Measurements from ENCODE around the gene RRP8. TPM values are rescaled to one million over a fixed set of nuclear protein-coding genes. Genes with fewer than 3 reads are reported as not detected.

The RRP8 gene
- total RNA-seq, 2 experiments from 2014 or later: 39.6 to 43.1 TPM

- H3K27me3 Mint-ChIP-seq: no peaks in the 10 kb centered on the region
- peaks cover 14% of the 10 kb centered on the region for H3K4me1 Mint-ChIP-seq (ENCODE audit: low read depth)
- ChIA-PET POLR2A (no interaction called here), CTCF (interaction anchor here (0.9 to 1.0 kb wide), 2 partner anchors 12 to 58 kb away, joined by 3 to 4 read pairs; partner anchors contain the start of gene MRPL17)
- intact Hi-C loops (cut with micrococcal nuclease): no loop called here
- H3K9me3 Mint-ChIP-seq: no peaks in the 10 kb centered on the region
- TF ChIP-seq CTCF (IDR thresholded peaks at IDR 0.05): no peak
- H3K27ac Mint-ChIP-seq: no peak overlapping the region
- H3K4me3 Mint-ChIP-seq: no peak overlapping the region
- ATAC-seq (no peak), DNase-seq (no peak)
- no peaks in the 10 kb centered on the region for H3K36me3 Mint-ChIP-seq (ENCODE audit: low read depth)
These were observed 21.9 kb upstream of the RRP8 start for GRCh38 chr11:6625156-6625831.

- CTCF ChIA-PET: interaction anchor here (1.4 kb wide), 1 partner anchor 11 kb away, joined by 4 read pairs; no protein-coding TSS in a partner anchor
- no peak for DNase-seq
- intact Hi-C loops (cut with micrococcal nuclease): no loop called here
- Mint-ChIP-seq H3K27ac (no peak overlapping the region), H3K27me3 (no peaks in the 10 kb centered on the region), H3K4me3 (no peak overlapping the region), H3K9me3 (no peaks in the 10 kb centered on the region), H3K36me3 (ENCODE audit: low read depth) (no peaks in the 10 kb centered on the region), H3K4me1 (ENCODE audit: low read depth) (peaks cover 14% of the 10 kb centered on the region)
- TF ChIP-seq CTCF (IDR thresholded peaks at IDR 0.05): no peak
- POLR2A ChIA-PET: no interaction called here
- no peak for ATAC-seq
These were observed 20.3 kb upstream of the RRP8 start for GRCh38 chr11:6623391-6624363.

DNA sequence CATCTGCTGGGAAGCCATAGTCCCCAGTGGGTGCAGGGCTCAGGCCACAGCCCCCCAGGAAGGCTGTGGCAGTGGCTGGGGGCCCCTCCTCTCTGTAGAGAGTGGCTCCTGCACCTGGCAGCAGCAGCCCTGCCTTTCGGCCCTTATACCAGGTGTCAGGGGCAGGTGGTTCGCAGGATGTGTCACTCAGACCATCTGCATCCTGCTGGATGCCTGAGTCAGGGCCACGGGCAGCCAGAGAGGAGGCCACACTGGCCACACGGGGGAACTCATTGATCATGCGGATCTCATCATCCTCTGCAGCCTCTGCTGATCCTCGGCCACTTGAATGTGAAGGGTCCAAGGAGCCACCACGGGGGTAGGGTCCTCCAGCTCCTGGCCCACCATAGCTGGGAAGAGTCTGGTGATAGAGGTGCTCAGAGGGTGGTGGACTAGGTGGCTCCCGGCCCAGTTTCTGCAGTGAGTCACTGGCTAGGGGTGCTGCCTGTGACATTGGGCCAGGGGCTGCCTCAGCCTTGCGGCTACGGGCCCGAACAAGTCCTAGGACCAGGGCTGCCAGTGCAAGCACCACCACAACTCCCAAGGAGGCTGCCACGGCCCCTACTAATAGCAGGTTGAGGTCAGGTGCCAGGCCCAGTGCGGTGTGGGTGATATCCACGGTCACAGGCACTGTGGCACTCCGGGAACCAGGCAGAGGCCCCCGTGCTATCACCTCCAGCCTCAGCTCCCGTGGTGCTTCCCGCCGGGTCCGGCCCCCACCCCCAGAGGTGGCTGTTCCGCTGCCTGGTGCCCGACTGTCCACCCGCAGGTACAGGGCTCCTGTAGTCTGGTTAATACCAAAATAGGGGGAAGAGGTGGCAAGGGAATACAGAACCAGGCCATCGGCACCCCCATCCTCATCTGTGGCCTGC lies 19.1 kb upstream of the RRP8 start:
- intact Hi-C loops (cut with micrococcal nuclease): no loop called here
- no peaks in the 10 kb centered on the region for H3K9me3 Mint-ChIP-seq
- no peak overlapping the region for H3K4me3 Mint-ChIP-seq
- no peaks in the 10 kb centered on the region for H3K27me3 Mint-ChIP-seq
- DNase-seq (no peak), ATAC-seq (no peak)
- POLR2A ChIA-PET: interaction anchor here (0.7 to 2.0 kb wide), 3 partner anchors 9 to 28 kb away, joined by 3 to 6 read pairs (median 4); partner anchors contain the start of gene TAF10
- H3K27ac Mint-ChIP-seq: no peak overlapping the region
- CTCF ChIA-PET: interaction anchor here (0.9 to 1.4 kb wide), 6 partner anchors 9 to 243 kb away, joined by 3 to 5 read pairs (median 4); partner anchors contain the start of gene TAF10
- peaks cover 6% of the 10 kb centered on the region for H3K4me1 Mint-ChIP-seq (ENCODE audit: low read depth)
- TF ChIP-seq CTCF (IDR thresholded peaks at IDR 0.05): no peak
- H3K36me3 Mint-ChIP-seq (ENCODE audit: low read depth): no peaks in the 10 kb centered on the region

GRCh38 chr11:6621711-6622211 lies 18.3 kb upstream of the RRP8 start:
- ChIA-PET CTCF (interaction anchor here (0.8 to 1.4 kb wide), 8 partner anchors 9 to 243 kb away, joined by 3 to 5 read pairs (median 4); partner anchors contain the start of genes MRPL17 and TAF10), POLR2A (interaction anchor here (0.7 to 2.0 kb wide), 5 partner anchors 9 to 53 kb away, joined by 3 to 6 read pairs (median 3); partner anchors contain the start of gene TAF10)
- Mint-ChIP-seq H3K27ac (no peak overlapping the region), H3K36me3 (ENCODE audit: low read depth) (no peaks in the 10 kb centered on the region), H3K27me3 (no peaks in the 10 kb centered on the region), H3K4me1 (ENCODE audit: low read depth) (peaks cover 3% of the 10 kb centered on the region), H3K4me3 (no peak overlapping the region), H3K9me3 (no peaks in the 10 kb centered on the region)
- no peak for DNase-seq
- TF ChIP-seq CTCF (IDR thresholded peaks at IDR 0.05): no peak
- no peak for ATAC-seq
- intact Hi-C loops (cut with micrococcal nuclease): no loop called here
